ENCODE results near the gene CXCR3.
"Not testable (repeated sequence)": the region's sequence is repeated elsewhere in the genome, so short reads cannot be mapped to it uniquely, and the experiment has no call there.

CXCR3 gene

DNA sequence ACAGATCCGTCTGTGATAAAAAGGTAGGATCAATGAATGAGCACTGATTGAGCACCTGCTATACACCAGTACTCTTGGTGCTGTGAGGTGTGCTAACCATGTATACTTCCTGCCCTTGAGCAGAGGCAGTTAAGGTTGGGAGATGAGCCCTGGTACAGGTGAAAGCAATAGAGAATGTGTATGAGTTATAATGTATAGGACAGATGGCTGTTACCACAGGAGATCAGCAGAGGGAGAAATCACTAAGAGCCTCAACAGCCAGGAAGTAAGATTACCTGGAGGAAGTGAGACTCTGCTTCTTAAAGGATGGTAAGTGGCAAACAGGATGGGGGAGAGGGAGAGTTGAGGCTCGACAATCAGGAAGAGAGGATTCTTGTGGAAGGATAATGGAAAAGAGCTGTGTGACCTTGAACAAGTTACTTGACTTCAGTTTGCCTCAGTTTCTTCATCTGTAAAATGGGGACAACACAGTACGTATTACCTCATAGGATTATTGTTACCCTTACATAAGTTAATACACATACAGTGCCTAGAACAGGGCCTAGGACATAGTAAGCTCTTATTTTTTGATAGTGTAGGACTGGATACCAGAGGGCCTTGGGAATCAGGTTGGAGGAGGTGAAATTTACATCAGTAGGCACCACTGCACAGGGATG, 9.1 kb downstream of the CXCR3 start:
- Histone ChIP-seq H3K4me2 (no peak overlapping the region), H3K9ac (no peak overlapping the region), H4K20me1 (peaks cover 0 to 10% (median 0%) of the 10 kb centered on the region in 11 experiments; a peak in 5 of 22 replicates), H3K36me3 (peaks cover 61 to 87% (median 68%) of the 10 kb centered on the region in 11 experiments), H3K4me3 (no peak overlapping the region), H3K27ac (no peak overlapping the region), H3K27me3 (peaks cover 70 to 99% (median 94%) of the 10 kb centered on the region in 11 experiments), H3K4me1 (peaks cover 8 to 15% (median 12%) of the 10 kb centered on the region in 10 experiments), H3K9me3 (replicated peaks in 1 of 11) (peaks cover 0 to 24% (median 3%) of the 10 kb centered on the region in 11 experiments; a peak in 7 of 22 replicates)
- no peak for TF ChIP-seq Cebpa-rat (IDR thresholded peaks at IDR 0.05)

DNA sequence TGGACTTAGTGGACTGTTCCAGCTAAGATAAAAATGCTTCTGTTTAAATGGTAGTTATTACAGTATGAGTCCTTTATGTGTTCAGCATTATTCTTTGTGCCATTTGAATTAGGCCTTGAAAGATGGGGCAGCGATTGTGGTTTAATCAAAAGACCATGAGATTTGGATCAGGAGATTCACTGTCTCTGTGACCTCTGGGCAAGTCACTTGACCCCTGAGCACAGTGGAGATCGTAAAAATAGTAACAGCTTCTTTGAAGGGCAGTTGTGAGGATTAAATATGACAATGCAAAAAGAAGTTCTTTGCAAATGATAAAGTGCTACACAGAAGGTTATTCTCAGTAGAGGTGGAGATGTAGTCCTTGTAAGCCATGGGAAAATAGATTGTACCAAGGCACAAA, 10.8 kb downstream of the CXCR3 start:
- Histone ChIP-seq H3K27me3 (peaks cover 54 to 91% (median 84%) of the 10 kb centered on the region in 11 experiments), H3K27ac (no peak overlapping the region), H3K4me3 (no peak overlapping the region), H3K4me2 (no peak overlapping the region; a peak in 1 of 22 replicates), H3K9ac (no peak overlapping the region), H3K9me3 (replicated peaks in 1 of 11) (peaks cover 11 to 42% (median 20%) of the 10 kb centered on the region in 11 experiments), H3K4me1 (peaks cover 8 to 15% (median 12%) of the 10 kb centered on the region in 10 experiments), H3K36me3 (peaks cover 66 to 88% (median 72%) of the 10 kb centered on the region in 11 experiments), H4K20me1 (peaks cover 0 to 10% (median 0%) of the 10 kb centered on the region in 11 experiments; a peak in 5 of 22 replicates)
- no peak for TF ChIP-seq Cebpa-rat (IDR thresholded peaks at IDR 0.05)

DNA sequence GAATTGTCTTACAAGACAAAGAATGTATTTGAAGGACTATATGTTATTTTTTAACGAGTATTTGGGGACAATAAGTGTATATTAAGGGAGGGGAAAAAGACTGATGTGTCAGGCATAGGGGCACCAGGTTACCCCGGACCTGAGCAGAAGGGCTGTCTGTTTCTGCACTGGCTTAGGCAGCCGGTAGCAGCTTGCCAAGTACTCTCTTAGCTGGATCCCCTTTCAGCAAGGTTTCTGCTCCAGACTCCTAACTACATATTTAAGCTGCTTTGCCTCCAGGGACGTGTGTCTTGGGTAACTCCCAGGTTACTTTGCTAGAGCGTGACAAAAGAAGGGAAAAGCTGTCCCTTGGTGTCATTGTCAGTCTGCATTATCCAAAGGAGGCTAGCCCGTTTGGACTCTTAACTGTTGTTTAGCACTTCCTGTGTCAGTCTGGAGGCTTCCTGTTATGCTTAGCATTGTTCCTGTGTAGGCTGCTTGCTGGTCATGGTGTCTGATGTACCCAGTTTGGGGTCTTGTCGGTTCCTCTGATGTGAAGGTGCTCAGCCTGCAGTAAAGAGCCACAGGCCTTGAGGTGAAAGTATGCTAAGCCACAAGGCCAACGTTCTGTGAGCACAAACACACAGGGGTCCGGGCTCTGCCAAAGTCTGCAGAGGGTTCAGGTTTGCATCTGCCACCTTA, 11.6 kb downstream of the CXCR3 start:
- Histone ChIP-seq H3K36me3 (peaks cover 71 to 89% (median 76%) of the 10 kb centered on the region in 11 experiments), H3K4me3 (0 out of 20 replicates have a peak overlapping the region, but pooled peaks of 1 of the 10 experiments have one; percentile 11), H3K9ac (no peak overlapping the region), H4K20me1 (peaks cover 0 to 10% (median 0%) of the 10 kb centered on the region in 11 experiments; a peak in 4 of 22 replicates), H3K27me3 (peaks cover 51 to 89% (median 83%) of the 10 kb centered on the region in 11 experiments), H3K4me1 (peaks cover 8 to 15% (median 12%) of the 10 kb centered on the region in 10 experiments), H3K27ac (peak overlapping the region in 8 of 11 experiments; percentile 1 to 51 (median 19); a peak in 11 of 22 replicates), H3K9me3 (replicated peaks in 1 of 11) (peaks cover 12 to 48% (median 28%) of the 10 kb centered on the region in 11 experiments), H3K4me2 (peak overlapping the region; percentile 34 to 63 (median 51); a peak in 21 of 22 replicates)
- no peak for TF ChIP-seq Cebpa-rat (IDR thresholded peaks at IDR 0.05)

DNA sequence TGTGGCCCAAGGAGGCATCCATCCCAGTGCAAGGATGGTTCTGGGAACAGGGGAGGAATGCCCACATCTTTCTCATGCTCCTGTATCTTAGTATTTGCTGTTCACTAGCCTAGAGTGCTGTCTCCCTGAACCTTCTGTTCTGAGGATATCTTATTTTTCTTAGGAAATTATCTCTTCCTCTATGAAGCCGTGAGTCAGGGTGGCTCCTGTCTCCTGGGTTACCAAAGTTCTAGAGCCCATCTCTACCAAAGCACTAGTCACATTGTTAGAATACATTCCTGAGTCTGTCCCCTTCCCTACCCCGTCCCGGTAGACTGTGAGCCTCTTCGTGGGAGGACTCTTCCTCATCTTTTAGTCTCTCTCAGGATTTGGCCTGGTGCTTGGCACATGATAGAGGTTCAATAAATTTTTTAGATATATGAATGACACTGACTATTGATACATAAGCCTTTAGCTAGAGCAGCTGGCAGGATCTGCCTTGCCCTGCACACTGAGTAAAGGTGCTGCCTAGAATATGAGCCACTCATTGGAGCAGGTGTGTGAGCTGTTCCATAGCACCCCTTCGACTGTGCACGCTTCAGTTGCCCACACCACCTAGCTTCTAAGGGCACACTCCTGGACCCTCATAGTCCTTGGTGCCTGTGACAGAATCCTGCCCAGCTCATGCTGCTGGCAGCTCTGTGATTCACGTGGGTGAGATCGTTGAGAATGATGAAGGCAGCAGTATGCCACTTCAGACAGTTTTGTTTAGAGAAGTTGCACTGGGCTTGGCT, 13.3 kb downstream of the CXCR3 start:
- peaks cover 64 to 89% (median 72%) of the 10 kb centered on the region in 11 experiments for H3K36me3 ChIP-seq
- H3K4me1 ChIP-seq, result peaks cover 8 to 15% (median 12%) of the 10 kb centered on the region in 10 experiments
- no peak overlapping the region for H3K9ac ChIP-seq
- peaks cover 0 to 10% (median 0%) of the 10 kb centered on the region in 11 experiments; a peak in 2 of 22 replicates for H4K20me1 ChIP-seq
- H3K27ac ChIP-seq, result no peak overlapping the region
- no peak overlapping the region for H3K4me2 ChIP-seq
- peaks cover 49 to 92% (median 80%) of the 10 kb centered on the region in 11 experiments for H3K27me3 ChIP-seq
- TF ChIP-seq Cebpa-rat (IDR thresholded peaks at IDR 0.05), result no peak
- H3K4me3 ChIP-seq, result no peak overlapping the region
- peaks cover 12 to 52% (median 31%) of the 10 kb centered on the region in 11 experiments for H3K9me3 ChIP-seq (replicated peaks in 1 of 11)

DNA sequence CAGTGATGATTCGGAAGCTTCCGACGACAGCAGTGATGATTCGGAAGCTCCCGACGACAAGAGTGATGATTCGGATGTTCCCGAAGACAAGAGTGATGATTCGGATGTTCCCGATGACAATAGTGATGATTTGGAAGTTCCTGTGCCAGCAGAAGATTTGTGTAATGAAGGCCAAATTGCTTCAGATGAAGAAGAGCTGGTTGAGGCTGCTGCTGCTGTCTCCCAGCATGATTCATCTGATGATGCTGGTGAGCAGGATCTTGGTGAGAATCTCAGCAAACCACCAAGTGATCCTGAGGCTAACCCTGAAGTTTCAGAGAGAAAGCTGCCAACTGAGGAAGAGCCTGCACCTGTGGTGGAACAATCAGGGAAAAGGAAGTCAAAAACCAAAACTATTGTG, 14.2 kb downstream of the CXCR3 start:
- Histone ChIP-seq H3K9me3 (replicated peaks in 1 of 11) (peaks cover 12 to 52% (median 31%) of the 10 kb centered on the region in 11 experiments), H3K4me3 (no peak overlapping the region), H4K20me1 (peaks cover 0 to 15% (median 0%) of the 10 kb centered on the region in 11 experiments; a peak in 3 of 22 replicates), H3K27me3 (peaks cover 49 to 92% (median 80%) of the 10 kb centered on the region in 11 experiments), H3K36me3 (peaks cover 62 to 89% (median 70%) of the 10 kb centered on the region in 11 experiments), H3K9ac (no peak overlapping the region), H3K4me2 (no peak overlapping the region), H3K27ac (no peak overlapping the region), H3K4me1 (peaks cover 8 to 15% (median 12%) of the 10 kb centered on the region in 10 experiments)
- TF ChIP-seq Cebpa-rat (IDR thresholded peaks at IDR 0.05), result no peak

DNA sequence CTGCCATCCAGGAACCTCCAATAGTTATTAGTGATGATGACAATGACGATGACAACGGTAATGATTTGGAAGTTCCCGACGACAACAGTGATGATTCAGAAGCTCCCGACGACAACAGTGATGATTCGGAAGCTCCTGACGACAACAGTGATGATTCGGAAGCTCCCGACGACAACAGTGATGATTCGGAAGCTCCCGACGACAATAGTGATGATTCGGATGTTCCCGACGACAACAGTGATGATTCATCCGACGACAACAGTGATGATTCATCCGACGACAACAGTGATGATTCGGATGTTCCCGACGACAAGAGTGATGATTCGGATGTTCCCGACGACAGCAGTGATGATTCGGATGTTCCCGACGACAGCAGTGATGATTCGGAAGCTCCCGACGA, 14.7 kb downstream of the CXCR3 start:
- Histone ChIP-seq H3K4me2 (no peak overlapping the region), H4K20me1 (peaks cover 0 to 19% (median 0%) of the 10 kb centered on the region in 11 experiments; a peak in 3 of 22 replicates), H3K4me1 (peaks cover 8 to 15% (median 12%) of the 10 kb centered on the region in 10 experiments), H3K27me3 (peaks cover 54 to 92% (median 80%) of the 10 kb centered on the region in 11 experiments), H3K9ac (no peak overlapping the region), H3K27ac (no peak overlapping the region), H3K4me3 (no peak overlapping the region), H3K9me3 (replicated peaks in 1 of 11) (peaks cover 12 to 52% (median 31%) of the 10 kb centered on the region in 11 experiments), H3K36me3 (peaks cover 59 to 89% (median 66%) of the 10 kb centered on the region in 11 experiments)
- TF ChIP-seq Cebpa-rat (IDR thresholded peaks at IDR 0.05), result no peak

DNA sequence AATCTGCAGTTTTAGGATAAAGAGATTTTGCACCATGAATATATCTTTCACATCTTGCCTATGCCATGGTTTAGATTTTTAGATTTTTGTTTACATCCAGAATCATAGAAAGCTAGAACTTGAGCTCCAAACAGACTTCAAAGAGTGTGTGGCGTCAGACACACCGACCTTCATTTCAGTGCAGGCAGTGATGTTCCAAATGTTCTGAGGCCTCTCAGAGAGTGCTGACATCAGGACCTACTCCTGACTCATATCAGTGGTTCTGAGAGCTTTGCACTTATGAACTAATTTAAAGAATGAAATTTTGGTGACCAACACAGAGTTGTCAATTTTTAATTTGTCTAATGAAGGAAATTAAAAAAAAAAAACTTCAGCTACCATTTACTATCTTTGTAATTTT, 18.3 kb downstream of the CXCR3 start:
- Histone ChIP-seq H3K27ac (no peak overlapping the region), H3K4me3 (no peak overlapping the region), H3K9ac (no peak overlapping the region), H4K20me1 (peaks cover 0 to 10% (median 0%) of the 10 kb centered on the region in 11 experiments; a peak in 5 of 22 replicates), H3K36me3 (peaks cover 46 to 95% (median 68%) of the 10 kb centered on the region in 11 experiments), H3K4me2 (no peak overlapping the region), H3K9me3 (replicated peaks in 1 of 11) (peaks cover 12 to 42% (median 28%) of the 10 kb centered on the region in 11 experiments), H3K27me3 (peaks cover 68 to 96% (median 82%) of the 10 kb centered on the region in 11 experiments), H3K4me1 (no peaks in the 10 kb centered on the region)
- TF ChIP-seq Cebpa-rat (IDR thresholded peaks at IDR 0.05), result no peak

DNA sequence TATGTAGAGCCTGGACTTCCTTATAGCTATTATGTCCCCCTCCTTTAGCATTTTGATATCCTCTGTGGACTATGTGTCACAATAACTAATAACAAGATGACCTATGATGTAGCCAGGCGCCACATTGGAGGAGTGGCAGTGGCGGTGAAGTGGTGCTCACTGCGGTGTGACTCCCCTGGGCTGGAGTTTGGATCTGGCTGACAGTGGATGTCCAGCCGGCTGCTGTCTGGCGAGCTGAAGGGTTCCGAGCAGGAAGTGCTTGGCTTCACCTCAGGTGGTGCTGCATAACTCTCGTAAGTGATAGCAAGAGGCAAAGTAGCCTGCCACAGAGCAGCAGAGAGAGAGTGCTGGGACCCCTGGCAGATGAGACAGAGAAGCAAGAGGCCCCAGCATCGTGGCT, 25.1 kb downstream of the CXCR3 start:
- not testable (repeated sequence) for H3K4me1 ChIP-seq; H3K4me3 ChIP-seq; H3K9ac ChIP-seq; H4K20me1 ChIP-seq; H3K27ac ChIP-seq; H3K4me2 ChIP-seq; H3K9me3 ChIP-seq (replicated peaks in 1 of 11)
- Histone ChIP-seq H3K36me3 (peaks cover 0 to 29% (median 16%) of the 10 kb centered on the region in 11 experiments; a peak in 12 of 22 replicates), H3K27me3 (peaks cover 50 to 84% (median 74%) of the 10 kb centered on the region in 11 experiments)
